Muscle of back (tissue), 13 donors: ENCODE data around the gene CSRP2. TPM values are rescaled to one million over a fixed set of nuclear protein-coding genes. Genes with fewer than 3 reads are reported as not detected.

ENCODE experiments used
- DNase-seq, 3 donors: peaks; one replicate each; pipeline versions ENCODE4 v3.0.0 to v3.0.0-alpha.2; 2013
- long read RNA-seq, 9 donors: transcript quantifications; one replicate each; lab custom pipeline, GENCODE V29; 2026
- polyA plus RNA-seq, 10 donors: library from polyadenylated mRNA; unstranded; fragments of 120-200 nt; gene quantifications; one replicate each; pipeline ENCODE4 v1.2.1, GENCODE V29; 2013; ENCODE audit not compliant: insufficient read length in 10 of 10

The CSRP2 gene
- polyA plus RNA-seq = 10 to 100 TPM; 24.7 to 46.7 (median 33.3) TPM
- long read RNA-seq, donor 1, transcript CSRP2-201 (6 exons, 943 nt) = major isoform, 18 of 25 reads
- long read RNA-seq, donor 1, partial matches to known transcripts = 5 of 25 reads
- long read RNA-seq, donor 1, other reads (novel, unspliced or antisense) = 0 of 25 reads
- long read RNA-seq, donor 2, full-length matches to known transcripts = 17 of 17 reads
- long read RNA-seq, donor 2, partial matches to known transcripts = 0 of 17 reads
- long read RNA-seq, donor 2, other reads (novel, unspliced or antisense) = 0 of 17 reads
- long read RNA-seq, donor 3 = 0 reads
- long read RNA-seq, donor 4, full-length matches to known transcripts = 14 of 14 reads
- long read RNA-seq, donor 4, partial matches to known transcripts = 0 of 14 reads
- long read RNA-seq, donor 4, other reads (novel, unspliced or antisense) = 0 of 14 reads
- long read RNA-seq, donor 5, full-length matches to known transcripts = 34 of 34 reads
- long read RNA-seq, donor 5, partial matches to known transcripts = 0 of 34 reads
- long read RNA-seq, donor 5, other reads (novel, unspliced or antisense) = 0 of 34 reads
- long read RNA-seq, donor 6, full-length matches to known transcripts = 19 of 33 reads
- long read RNA-seq, donor 6, partial matches to known transcripts = 14 of 33 reads
- long read RNA-seq, donor 6, other reads (novel, unspliced or antisense) = 0 of 33 reads
- long read RNA-seq, donor 7, full-length matches to known transcripts = 15 of 15 reads
- long read RNA-seq, donor 7, partial matches to known transcripts = 0 of 15 reads
- long read RNA-seq, donor 7, other reads (novel, unspliced or antisense) = 0 of 15 reads
- long read RNA-seq, donor 8, full-length matches to known transcripts = 20 of 20 reads
- long read RNA-seq, donor 8, partial matches to known transcripts = 0 of 20 reads
- long read RNA-seq, donor 8, other reads (novel, unspliced or antisense) = 0 of 20 reads
- long read RNA-seq, donor 9, partial matches to known transcripts = 0 of 5 reads
- long read RNA-seq, donor 9, other reads (novel, unspliced or antisense) = 0 of 5 reads

DNA sequence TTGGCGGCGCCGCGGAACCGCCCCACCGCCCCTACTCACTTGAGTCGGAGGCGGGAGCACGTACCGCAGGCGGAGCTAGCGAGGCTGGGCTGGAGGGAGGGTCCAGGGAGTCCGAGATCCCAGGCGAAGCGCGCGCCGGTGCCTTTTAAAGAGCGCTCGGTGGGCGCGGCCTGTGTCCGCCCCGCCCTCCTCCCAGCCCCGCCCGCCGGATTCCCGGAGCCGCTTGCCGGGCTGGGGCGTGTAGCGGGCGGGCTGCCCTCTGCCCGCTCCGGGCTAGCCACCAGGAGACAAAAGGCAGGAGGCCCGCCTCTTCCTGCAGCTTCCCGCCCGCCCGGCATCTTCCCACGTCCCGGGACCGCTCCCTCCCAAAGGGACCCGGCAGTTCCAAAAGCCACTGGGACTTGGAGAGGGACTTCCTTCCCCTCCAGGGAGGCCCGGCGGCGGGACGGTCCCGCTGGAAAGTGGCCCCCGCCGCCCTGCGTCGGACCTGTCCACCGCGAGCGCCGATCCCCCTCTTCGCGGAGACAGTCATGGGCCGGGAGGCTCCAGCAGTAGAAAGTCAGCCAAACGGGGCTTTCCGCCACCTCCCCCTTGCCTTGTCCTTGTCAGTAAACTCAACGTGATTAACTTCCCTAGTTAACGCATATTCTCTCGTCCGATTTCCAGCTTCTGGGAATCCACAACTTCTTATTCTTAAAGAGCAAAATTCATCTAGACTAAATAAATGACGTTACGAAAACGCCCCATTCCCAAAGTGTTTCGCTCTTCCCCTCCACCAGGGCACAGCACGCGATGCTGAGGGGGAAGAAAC, at the start of gene CSRP2:
Gene CSRP2, minus strand, starts transcription at position 121 of the 811 bp plus-strand sequence. CDS start 12,759 bp downstream, outside the sequence.
- peak; percentile 90 to 94 (median 91) for DNase-seq

DNA sequence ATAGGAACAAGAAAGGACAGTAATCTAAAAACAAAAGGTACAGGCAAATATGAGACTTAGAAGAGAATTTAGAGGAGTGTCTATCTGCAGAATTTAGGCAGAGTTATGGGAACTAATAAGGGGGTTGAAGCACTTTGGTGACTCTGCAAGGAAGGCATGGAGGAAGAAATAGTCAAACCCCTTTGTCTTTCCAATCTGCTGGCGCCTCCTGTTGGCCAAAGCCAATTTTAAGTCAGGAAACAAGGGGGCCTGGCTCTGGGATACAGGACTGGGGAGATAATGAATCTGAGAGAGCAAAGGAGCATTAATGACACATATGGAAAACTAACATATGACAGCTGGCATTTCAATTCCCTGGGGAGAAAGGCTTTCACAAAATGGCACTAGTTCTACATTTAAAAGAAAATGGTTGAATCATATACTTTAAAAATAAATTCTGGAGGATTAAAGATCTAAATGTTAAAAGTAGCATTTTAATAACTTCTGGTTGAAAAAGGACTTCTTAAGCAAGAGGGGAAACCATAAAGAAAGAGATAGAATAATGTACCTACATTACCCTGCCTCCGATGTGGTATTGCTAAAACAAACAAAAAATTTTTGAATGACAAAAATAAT, 48.5 kb upstream of the CSRP2 start:
- no peak for DNase-seq

DNA sequence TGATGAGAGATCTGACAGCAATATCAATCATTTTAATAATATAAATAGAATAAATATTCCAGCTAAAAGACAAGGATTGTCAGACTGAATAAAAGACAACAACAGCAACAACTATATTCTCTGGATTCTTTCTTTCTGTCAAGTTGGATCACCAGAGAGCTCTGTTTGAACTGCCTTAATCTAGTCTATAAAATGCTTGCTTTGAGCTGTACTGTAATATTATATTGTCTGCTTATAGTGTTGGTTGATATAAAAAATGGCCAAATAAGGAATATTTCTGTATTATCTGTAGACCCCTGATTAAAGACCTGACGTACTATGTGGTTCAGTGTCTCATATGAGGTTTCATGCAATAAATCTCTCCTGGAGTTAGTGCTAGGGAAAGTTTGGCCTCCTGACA, 46.3 kb upstream of the CSRP2 start:
- DNase-seq = no peak

GRCh38 chr12:76922866-76923265, 44.0 kb upstream of the CSRP2 start:
- no peak for DNase-seq

DNA sequence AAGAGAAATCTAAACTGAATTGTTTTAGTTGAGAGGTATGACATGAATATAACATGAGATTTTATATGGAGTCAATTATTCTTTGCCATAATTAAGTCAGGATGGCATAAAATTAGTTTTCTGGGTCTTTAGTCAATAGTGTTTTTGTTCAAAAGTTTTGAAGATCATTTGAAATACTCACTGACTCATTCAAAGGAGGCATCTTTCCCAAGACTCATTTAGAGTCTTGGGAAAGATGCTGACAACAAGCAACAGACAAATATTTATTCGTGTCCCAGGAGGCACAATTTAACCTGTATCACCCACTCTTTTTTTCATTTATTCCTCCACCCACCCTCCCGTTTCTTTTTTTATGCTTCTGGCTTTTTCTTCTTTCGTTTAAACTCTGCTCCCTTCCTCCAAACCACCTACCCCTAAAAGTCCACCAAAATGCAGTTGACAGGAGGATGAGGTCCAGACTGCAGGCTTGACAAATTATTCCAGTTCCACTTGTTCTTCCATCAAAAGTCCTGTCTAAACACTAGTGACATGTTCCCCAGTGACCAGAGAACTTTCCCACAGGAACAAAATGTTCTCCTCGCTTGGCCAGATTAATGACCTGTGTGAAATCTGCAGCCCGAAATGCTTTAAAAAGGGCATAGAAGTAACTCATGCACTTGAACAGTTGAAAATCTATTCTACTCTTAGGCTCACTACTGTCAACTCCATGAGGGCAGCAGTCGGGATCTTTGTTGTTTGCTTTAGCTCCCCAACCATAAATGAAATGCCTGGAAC, 43.3 kb upstream of the CSRP2 start:
- no peak for DNase-seq

- DNase-seq = no peak
These were observed 42.3 kb upstream of the CSRP2 start for GRCh38 chr12:76921100-76921471.

GRCh38 chr12:76920172-76921099, 41.6 kb upstream of the CSRP2 start:
- DNase-seq = no peak

GRCh38 chr12:76919383-76920171, 40.8 kb upstream of the CSRP2 start:
- DNase-seq = no peak

DNA sequence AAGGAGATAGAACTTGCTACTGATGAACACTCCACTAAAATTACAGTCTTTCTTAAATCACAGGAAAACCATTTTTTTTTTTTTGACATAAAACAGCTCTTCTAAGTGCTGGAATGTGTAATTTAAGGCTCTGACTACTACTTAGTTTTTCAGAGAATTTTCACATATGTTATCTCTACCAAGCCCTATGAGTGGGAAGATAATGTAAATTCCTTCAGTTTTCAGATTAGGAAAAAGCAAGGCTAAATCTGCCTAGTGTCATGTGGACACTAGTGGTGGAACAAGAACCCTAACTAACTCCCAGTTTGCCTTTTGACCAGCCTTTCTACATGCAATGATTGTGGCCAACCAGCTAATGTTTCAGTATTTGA, 37.3 kb upstream of the CSRP2 start:
- no peak for DNase-seq

DNA sequence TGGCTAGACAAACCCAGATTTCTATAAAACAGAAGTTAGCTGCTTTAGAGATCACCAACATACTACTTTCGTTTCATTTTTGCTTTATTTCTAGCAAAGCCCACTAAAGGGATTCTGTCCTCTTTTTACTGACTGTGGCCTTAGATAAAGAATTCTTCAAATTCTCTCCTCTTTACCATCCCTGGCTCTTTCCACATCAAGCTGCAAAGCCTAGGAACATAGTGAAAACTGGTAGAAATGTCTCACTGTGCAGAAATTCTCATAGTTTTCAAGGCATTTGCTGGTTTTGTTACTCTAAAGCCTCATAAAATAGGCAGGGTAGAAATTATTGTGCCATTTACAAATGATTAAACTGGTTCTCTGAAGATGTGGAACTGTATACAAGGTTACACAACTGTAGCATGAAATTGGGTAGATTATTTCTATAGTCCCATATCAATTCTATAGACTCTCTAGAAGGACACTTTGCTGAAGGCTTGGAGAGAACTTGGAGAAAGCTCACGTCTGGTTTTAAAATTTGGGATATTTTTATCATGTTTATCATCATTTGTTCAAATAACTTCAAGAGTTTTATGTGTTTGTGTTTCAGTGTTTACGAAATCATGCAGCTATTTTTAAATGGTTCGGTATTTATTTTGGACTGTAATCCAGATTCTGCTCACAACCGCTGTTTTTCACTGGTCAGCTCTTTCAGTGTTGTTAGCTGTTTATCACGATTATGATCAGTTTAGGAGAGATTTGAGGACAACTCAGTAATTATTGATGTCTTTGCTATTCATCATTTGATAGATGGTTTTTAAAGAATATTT, 36.7 kb upstream of the CSRP2 start:
- DNase-seq = no peak

DNA sequence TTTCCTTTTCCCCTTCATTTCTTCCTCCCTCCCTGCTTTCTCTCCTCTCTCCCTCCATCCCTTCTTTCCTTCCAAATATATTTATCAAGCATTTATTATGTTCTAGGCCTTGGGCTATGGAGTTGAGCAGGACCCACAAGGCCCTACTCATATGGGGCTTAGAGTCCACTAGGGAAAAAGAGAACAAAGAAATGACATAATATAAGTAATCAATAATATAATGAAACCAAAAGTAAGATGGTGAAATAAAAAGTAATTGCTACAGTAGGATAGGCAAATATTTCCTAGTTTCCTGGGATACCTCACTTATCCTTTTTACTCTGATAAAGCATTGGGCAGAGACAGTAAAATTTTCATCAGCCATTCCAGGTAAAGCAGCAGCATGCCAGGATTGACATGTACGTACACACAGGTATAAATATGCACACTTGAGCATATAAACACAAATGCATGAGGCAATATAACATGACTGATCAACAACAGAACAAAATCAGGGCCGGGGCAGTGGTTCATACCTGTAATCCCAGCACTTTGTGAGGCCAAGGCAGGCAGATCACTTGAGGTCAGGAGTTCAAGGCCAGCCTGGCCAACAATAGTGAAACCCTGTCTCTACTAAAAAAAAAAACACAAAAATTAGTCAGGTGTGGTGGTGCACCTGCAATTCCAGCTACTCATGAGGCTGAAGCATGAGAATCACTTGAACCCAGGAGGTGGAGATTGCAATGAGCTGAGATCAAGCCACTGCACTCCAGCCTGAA, 35.5 kb upstream of the CSRP2 start:
- DNase-seq = no peak

GRCh38 chr12:76909290-76909689, 30.5 kb upstream of the CSRP2 start:
- no peak for DNase-seq

DNA sequence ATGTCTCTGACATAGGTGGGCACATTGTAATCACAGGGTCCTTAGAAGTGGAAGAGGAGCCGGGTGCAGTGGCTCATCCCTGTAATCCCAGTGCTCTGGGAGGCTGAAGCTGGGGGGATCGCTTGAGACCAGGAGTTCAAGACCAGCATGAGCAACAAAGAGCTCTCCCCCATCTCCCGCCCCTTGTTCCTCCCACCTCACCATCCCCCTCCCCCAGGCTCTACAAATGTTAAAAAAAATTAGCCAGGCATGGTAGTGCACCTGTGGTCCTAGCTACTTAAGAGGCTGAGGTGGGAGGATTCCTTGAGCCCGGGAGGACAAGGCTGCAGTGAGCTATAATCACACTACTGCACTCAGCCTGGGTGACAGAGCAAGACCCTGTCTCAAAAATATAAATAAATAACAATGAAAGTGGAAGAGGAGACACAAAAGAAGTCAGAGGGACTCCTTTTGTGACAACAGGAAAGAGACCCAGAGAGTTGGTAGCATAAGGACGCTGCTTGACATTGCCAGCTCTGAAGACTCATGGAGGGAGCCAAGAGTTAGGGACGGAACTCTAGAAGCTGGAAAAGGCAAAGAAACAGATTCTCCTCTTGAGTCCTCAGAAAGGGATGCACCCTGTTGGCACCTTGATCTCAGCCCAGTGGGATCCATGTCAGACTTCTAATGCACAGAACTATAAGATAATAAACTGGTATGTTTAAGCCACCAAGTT, 29.6 kb upstream of the CSRP2 start:
- DNase-seq = no peak

DNA sequence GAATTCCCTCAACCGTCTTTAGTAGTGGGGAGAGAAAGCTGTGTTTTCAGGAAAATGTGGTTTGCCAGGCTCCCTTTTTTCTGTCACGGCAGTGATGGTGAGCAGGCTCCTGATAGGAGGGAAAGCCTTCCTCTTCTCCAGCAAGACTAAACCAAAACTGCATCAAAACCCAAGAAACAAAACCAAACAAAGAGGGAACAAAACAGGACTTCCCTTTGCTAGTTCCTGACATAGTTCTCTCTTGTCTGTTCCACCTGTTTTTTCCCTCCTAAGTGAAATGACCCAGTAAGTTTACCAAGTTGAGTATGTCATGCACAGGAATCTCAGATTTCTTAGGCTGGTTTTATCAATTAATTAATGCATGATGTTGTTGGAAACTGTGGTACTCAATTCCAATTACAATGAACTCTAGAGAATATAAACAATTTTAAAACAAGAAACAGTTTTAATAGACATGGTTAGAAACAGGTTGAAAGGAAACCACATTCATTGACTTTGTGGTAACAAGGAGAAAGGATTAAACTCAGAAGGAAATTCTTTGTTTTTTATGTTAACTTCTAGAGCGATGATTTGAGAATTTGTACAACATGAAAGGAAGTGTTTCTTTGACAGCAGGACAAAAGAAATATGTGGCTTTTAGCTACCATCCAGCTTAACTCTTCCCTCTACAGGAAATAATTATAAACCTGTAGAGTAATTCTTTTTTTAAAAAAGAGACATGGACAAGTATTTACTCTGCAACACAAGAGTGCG, 23.0 kb upstream of the CSRP2 start:
- DNase-seq = no peak

DNA sequence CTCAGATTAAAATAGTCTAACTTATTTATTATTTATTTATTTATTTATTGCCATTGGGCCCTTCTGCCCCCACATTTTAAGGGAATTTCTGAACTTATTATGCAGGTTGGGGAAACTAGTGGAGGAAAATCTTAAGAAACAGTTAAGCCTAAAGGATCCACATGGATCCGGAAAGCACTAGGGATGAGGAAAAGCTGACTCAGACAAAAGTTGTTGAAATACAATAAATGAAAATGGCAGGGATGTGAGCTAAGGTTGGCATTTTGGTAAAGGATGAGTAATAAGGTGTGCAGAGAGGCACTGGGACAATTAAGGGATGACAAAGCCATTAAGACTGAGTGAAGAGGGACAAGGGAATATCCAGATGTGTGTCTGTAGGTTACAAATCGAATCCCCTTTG, 20.7 kb upstream of the CSRP2 start:
- no peak for DNase-seq
